Activated CD8-positive, alpha-beta memory T cell treated with anti-CD3 and anti-CD28 coated beads, Interleukin-2, amount 50 U/mL, for 1 hour (primary cell): ENCODE results near the gene CLCA2.

Experiments
- DNase-seq: peaks from one replicate; pipeline ENCODE4 v3.0.0-alpha.2; 2020; ENCODE audit errors: extremely low read depth

The CLCA2 gene

DNA sequence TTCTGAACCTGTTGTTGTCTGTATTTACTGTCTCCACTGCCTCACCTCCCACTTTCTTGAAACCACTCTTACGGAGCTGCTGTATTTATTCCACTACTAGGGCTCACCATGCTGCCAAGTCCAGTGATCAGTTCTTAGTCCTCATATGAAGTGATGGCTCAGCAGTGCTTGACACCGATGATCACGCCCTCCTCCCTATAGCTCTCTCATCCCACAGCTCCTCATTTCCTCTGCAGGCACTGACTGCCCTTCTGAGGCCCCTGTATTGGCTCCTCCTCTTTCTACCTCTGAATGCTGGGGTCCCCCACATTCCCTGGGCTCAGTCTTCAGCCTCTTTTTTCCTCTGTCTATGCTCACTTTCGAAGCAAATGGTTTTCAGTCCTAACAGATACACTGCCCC lies 48.2 kb downstream of the CLCA2 start:
- no peak for DNase-seq

DNA sequence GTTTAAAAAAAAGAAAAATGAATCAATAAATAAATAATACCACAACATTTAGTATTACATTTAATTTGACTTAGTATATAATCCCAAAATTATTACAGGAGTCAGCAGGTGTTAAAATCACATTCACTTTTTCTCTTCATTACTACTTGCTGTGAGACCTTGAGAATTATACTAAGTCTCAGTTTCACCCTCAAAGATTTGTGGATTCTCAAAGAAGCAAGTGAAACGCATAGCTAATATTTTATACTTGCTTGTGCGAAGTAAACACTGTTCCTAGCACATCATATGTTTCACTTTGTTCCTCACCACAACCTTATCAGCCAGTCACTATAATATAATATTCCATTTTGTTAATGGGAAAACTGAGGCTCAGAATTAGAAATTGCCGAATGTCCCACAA lies 48.8 kb downstream of the CLCA2 start:
- DNase-seq: no peak

DNA sequence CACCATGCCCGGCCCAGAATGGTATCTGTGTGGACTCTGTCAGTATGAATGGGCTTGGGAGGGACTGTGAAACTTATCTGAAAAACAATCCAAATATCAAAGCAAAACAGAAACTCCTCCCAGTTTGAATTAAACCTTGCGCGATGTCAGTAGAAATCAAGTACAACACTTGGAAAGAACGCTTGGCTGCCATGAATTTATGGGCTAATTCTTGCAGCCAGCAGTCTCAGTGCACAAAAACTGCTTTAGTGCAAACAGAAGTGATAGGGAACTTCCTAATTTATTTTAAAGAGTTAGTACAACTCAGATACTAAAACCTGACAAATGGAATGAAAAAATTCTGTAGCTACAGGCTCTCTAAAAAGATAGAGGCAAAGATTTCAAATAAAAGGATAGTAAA lies 53.3 kb downstream of the CLCA2 start:
- DNase-seq: no peak

GRCh38 chr1:86477682-86478081 lies 53.7 kb downstream of the CLCA2 start:
- DNase-seq: no peak

- DNase-seq: no peak
Observed at GRCh38 chr1:86478416-86479156, 54.6 kb downstream of the CLCA2 start.

- DNase-seq: no peak
Observed at GRCh38 chr1:86481966-86482365, 58.0 kb downstream of the CLCA2 start.

- no peak for DNase-seq
Observed at GRCh38 chr1:86487131-86487810, 63.3 kb downstream of the CLCA2 start.

DNA sequence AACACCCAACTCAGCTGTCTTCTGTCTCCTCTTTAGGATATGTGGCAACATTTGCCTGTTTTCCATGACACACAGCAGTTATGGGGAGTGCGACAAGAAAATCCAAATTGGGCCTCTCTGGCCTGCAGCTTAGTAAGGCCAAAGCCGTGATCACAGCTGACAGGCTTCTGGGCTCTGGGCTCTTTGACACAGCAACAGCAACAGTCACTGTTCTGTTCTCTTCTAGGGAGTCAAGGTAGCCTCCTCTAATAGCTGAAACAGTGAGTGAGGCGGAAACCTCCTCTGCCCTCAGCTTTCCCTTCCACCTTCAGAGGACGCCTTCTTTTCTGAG lies 63.8 kb downstream of the CLCA2 start:
- no peak for DNase-seq

- no peak for DNase-seq
Observed at GRCh38 chr1:86489242-86489878, 65.4 kb downstream of the CLCA2 start.

DNA sequence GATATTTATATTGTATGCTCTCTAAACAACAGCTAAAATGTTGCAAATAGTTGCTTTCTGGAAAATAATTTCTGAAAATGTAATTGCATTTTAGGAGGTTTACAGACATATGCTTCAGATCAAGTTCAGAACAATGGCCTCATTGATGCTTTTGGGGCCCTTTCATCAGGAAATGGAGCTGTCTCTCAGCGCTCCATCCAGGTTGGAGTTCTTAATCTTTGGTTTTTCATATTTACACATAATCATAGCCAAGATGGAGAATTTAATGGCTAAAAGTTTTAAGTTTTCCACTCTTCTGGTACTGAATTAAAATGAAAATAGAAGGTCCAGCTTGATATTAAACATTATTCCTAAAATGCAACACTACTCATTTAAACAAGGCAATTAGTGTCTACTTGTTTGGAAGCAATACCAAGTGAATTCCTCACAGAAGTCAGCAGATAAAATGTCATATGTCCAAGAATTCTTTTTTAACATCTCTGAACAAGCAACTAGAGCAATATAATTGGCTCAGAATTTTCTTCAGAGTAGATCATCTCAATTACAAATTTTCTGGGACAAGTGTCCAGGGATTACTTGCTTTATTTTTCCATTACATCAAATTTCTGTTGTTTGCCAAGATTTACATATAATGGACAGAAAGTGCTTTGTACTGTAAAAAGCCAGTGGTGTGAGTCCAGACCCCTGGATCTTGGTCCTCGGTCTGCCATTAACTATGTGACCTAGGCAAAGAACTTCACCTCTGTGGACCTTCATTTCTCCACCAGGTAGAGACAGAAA lies 67.4 kb downstream of the CLCA2 start:
- no peak for DNase-seq

- no peak for DNase-seq
Observed at GRCh38 chr1:86498281-86498680, 74.3 kb downstream of the CLCA2 start.

DNA sequence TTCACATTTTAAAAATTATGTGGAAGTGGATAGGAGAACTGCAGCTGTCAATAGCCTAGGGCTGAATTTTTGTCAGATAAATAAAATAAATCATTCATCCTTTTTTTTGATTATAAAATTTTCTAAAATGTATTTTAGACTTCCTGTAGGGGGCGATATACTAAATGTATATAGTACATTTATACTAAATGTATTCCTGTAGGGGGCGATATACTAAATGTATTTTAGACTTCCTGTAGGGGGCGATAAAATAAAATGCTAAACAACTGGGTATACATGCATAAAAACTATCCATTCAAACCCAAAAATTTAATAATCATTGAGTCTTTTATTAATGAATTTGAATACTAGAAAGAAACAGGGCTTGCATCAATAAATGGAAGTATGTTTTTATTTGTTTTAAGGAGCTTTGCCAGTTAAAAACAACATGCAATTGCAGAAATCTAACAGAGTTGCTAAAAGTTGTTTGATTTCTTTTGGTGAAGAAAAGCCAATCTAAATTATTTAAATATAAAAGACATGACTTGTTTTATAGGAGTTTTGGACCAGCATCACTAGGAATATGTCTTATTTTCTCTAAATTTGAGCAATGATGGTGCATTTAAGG lies 76.1 kb downstream of the CLCA2 start:
- DNase-seq: no peak

- no peak for DNase-seq
Observed at GRCh38 chr1:86500714-86501113, 76.7 kb downstream of the CLCA2 start.

- DNase-seq: peak; percentile 5
Observed at GRCh38 chr1:86502125-86502646, 78.2 kb downstream of the CLCA2 start.

GRCh38 chr1:86502721-86503405 lies 78.9 kb downstream of the CLCA2 start:
- DNase-seq: no peak

- no peak for DNase-seq
Observed at GRCh38 chr1:86503406-86504136, 79.6 kb downstream of the CLCA2 start.

GRCh38 chr1:86504137-86504479 lies 80.1 kb downstream of the CLCA2 start:
- DNase-seq: no peak

GRCh38 chr1:86504895-86505563 lies 81.1 kb downstream of the CLCA2 start:
- no peak for DNase-seq

- no peak for DNase-seq
Observed at GRCh38 chr1:86505564-86505902, 81.6 kb downstream of the CLCA2 start.
